ENCODE results near the gene C10orf95. TPM values are rescaled to one million over a fixed set of nuclear protein-coding genes. Genes with fewer than 3 reads are reported as not detected.

The C10orf95 gene
- total RNA-seq, 2 experiments from 2014 or later, result 0.20 to 0.36 TPM

DNA sequence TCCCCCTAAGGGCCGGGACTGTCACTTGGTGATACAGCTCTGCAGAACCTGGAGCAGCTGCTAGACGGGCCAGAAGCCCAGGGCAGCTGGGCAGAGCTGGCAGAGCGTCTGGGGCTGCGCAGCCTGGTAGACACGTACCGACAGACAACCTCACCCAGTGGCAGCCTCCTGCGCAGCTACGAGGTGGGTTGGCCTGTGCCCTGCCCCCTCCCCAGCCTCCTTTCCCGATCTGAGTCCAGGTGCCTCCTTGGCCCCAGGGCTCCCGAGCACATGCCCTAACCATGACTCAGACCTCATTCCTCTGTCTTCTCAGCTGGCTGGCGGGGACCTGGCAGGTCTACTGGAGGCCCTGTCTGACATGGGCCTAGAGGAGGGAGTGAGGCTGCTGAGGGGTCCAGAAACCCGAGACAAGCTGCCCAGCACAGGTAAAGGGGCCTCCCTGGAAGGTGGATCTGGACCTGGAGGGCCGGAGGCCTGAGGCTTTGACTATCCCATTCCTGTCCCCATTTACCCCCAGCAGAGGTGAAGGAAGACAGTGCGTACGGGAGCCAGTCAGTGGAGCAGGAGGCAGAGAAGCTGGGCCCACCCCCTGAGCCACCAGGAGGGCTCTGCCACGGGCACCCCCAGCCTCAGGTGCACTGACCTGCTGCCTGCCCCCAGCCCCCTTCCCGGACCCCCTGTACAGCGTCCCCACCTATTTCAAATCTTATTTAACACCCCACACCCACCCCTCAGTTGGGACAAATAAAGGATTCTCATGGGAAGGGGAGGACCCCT, 49.4 kb downstream of the C10orf95 start:
- no peak for ATAC-seq
- no peak for DNase-seq
- H3K27me3 Mint-ChIP-seq, result no peaks in the 10 kb centered on the region
- no peak for TF ChIP-seq CTCF (IDR thresholded peaks at IDR 0.05)
- H3K4me1 Mint-ChIP-seq (ENCODE audit: low read depth), result peaks cover 46% of the 10 kb centered on the region
- H3K27ac Mint-ChIP-seq, result peak overlapping the region; percentile 57
- H3K9me3 Mint-ChIP-seq, result no peaks in the 10 kb centered on the region
- intact Hi-C loops (cut with micrococcal nuclease), result no loop called here
- POLR2A ChIA-PET, result interaction anchor here (0.7 to 6.4 kb wide), 6 partner anchors 6 to 152 kb away, joined by 3 to 88 read pairs (median 9); partner anchors contain the start of genes C10orf95, FBXL15 and NFKB2
- no peak overlapping the region for H3K4me3 Mint-ChIP-seq
- CTCF ChIA-PET, result interaction anchor here (1.8 to 15.2 kb wide), 4 partner anchors 9 to 172 kb away, joined by 9 to 143 read pairs (median 36); partner anchors contain the start of gene FBXL15
- peaks cover 54% of the 10 kb centered on the region for H3K36me3 Mint-ChIP-seq (ENCODE audit: low read depth)

- ChIA-PET CTCF (interaction anchor here (1.4 to 15.2 kb wide), 4 partner anchors 21 to 286 kb away, joined by 3 to 143 read pairs (median 24); partner anchors contain the start of gene FBXL15), POLR2A (interaction anchor here (2.5 to 9.1 kb wide), 3 partner anchors 10 to 49 kb away, joined by 13 to 107 read pairs (median 36); partner anchors contain the start of genes C10orf95 and FBXL15)
- intact Hi-C loops (cut with micrococcal nuclease), result no loop called here
- no peak for ATAC-seq
- Mint-ChIP-seq H3K27ac (no peak overlapping the region), H3K27me3 (no peaks in the 10 kb centered on the region), H3K9me3 (no peaks in the 10 kb centered on the region), H3K36me3 (ENCODE audit: low read depth) (peaks cover 60% of the 10 kb centered on the region), H3K4me3 (no peak overlapping the region), H3K4me1 (ENCODE audit: low read depth) (peaks cover 49% of the 10 kb centered on the region)
- no peak for TF ChIP-seq CTCF (IDR thresholded peaks at IDR 0.05)
- DNase-seq, result no peak
These were observed 50.0 kb downstream of the C10orf95 start for GRCh38 chr10:102401342-102401654.

DNA sequence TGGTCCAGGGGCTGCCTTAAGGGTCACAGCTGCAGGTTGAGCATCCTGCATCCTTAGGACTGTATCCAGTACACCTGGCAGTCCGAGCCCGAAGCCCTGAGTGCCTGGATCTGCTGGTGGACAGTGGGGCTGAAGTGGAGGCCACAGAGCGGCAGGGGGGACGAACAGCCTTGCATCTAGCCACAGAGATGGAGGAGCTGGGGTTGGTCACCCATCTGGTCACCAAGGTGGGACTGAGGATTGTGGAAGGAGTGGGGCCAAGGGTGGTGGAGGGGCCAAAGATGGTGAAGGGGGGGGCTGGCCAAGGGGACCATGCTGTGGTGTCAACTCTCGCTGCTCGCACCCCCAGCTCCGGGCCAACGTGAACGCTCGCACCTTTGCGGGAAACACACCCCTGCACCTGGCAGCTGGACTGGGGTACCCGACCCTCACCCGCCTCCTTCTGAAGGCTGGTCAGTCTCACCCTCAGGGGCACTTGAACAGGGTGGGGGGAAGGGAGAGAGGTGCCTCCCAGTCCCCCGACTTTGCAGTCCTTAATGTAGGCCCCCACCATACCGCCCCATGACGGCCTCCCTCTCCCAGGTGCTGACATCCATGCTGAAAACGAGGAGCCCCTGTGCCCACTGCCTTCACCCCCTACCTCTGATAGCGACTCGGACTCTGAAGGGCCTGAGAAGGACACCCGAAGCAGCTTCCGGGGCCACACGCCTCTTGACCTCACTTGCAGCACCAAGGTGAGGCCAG, 50.6 kb downstream of the C10orf95 start:
- CTCF ChIA-PET, result interaction anchor here (1.4 to 15.2 kb wide), 11 partner anchors 11 to 285 kb away, joined by 3 to 143 read pairs (median 7); partner anchors contain the start of genes C10orf95 and FBXL15
- Mint-ChIP-seq H3K36me3 (ENCODE audit: low read depth) (peaks cover 65% of the 10 kb centered on the region), H3K27me3 (no peaks in the 10 kb centered on the region), H3K4me1 (ENCODE audit: low read depth) (peaks cover 47% of the 10 kb centered on the region), H3K9me3 (no peaks in the 10 kb centered on the region), H3K4me3 (peak overlapping the region; percentile 93), H3K27ac (peak overlapping the region; percentile 86)
- intact Hi-C loops (cut with micrococcal nuclease), result no loop called here
- no peak for TF ChIP-seq CTCF (IDR thresholded peaks at IDR 0.05)
- no peak for DNase-seq
- POLR2A ChIA-PET, result interaction anchor here (1.1 to 9.1 kb wide), 7 partner anchors 11 to 248 kb away, joined by 3 to 107 read pairs (median 16); partner anchors contain the start of genes C10orf95, CUEDC2, FBXL15 and NOLC1
- no peak for ATAC-seq

DNA sequence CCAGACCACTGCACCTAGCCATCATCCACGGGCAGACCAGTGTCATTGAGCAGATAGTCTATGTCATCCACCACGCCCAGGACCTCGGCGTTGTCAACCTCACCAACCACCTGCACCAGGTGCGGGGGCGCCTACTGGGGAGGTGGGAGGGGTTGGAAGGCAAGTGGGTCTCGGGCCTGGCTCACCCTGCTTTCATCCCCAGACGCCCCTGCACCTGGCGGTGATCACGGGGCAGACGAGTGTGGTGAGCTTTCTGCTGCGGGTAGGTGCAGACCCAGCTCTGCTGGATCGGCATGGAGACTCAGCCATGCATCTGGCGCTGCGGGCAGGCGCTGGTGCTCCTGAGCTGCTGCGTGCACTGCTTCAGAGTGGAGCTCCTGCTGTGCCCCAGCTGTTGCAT, 51.3 kb downstream of the C10orf95 start:
- no peaks in the 10 kb centered on the region for H3K27me3 Mint-ChIP-seq
- peak overlapping the region; percentile 93 for H3K4me3 Mint-ChIP-seq
- ChIA-PET CTCF (interaction anchor here (1.0 to 15.2 kb wide), 24 partner anchors 11 to 285 kb away, joined by 3 to 143 read pairs (median 5); partner anchors contain the start of genes C10orf95, FBXL15 and GBF1), POLR2A (interaction anchor here (0.5 to 9.1 kb wide), 11 partner anchors 5 to 248 kb away, joined by 3 to 107 read pairs (median 16); partner anchors contain the start of genes C10orf95, CUEDC2, FBXL15 and NOLC1)
- intact Hi-C loops (cut with micrococcal nuclease), result no loop called here
- DNase-seq (no peak), ATAC-seq (no peak)
- no peaks in the 10 kb centered on the region for H3K9me3 Mint-ChIP-seq
- peaks cover 47% of the 10 kb centered on the region for H3K4me1 Mint-ChIP-seq (ENCODE audit: low read depth)
- no peak for TF ChIP-seq CTCF (IDR thresholded peaks at IDR 0.05)
- H3K27ac Mint-ChIP-seq, result peak overlapping the region; percentile 86
- H3K36me3 Mint-ChIP-seq (ENCODE audit: low read depth), result peaks cover 69% of the 10 kb centered on the region

Small RNA genes lying within 50 kb of the gene (microRNA-seq; reads per million reads assigned to microRNA genes)
- 7,468 reads per million, percentile 96 among the genes with 10 or more reads in this experiment for gene MIR146B (ENCODE audit: borderline microRNAs expressed, borderline replicate concordance)

Other genes with a start within 250 kb of the C10orf95 start
- not detected for gene ELOVL3, start 225.2 kb downstream of the C10orf95 start, total RNA-seq
- under 1 TPM in 1 of 2 experiments, not detected in 1; 0.23 TPM for gene PITX3, start 210.0 kb downstream of the C10orf95 start, total RNA-seq
- gene GBF1, start 206.0 kb downstream of the C10orf95 start, total RNA-seq, result 10 to 100 TPM; 25.4 to 28.2 TPM
- gene NFKB2, start 55.8 kb downstream of the C10orf95 start, total RNA-seq, result 100 to 1,000 TPM; 251 to 253 TPM
- gene PSD, start 32.8 kb downstream of the C10orf95 start, total RNA-seq, result 10 to 100 TPM in 1 of 2 experiments, 1 to 10 TPM in 1; 9.3 to 10.4 TPM
- gene FBXL15, start 30.7 kb downstream of the C10orf95 start, total RNA-seq, result 10 to 100 TPM; 14.1 to 15.7 TPM
- 10 to 100 TPM; 71.8 to 76.4 TPM for gene CUEDC2, start 19.0 kb downstream of the C10orf95 start, total RNA-seq
- gene ACTR1A, start 51.2 kb upstream of the C10orf95 start, total RNA-seq, result 10 to 100 TPM; 47.1 to 51.3 TPM
- 1 to 10 TPM; 8.5 to 8.8 TPM for gene SUFU, start 52.4 kb upstream of the C10orf95 start, total RNA-seq
- 10 to 100 TPM; 39.5 to 39.8 TPM for gene TRIM8, start 192.9 kb upstream of the C10orf95 start, total RNA-seq

Measured in activated CD8-positive, alpha-beta T cell treated with anti-CD3 and anti-CD28 coated beads for 36 hours (primary cell).